HepG2 (cell line): ENCODE data around the gene COG1. TPM values are rescaled to one million over a fixed set of nuclear protein-coding genes. Genes with fewer than 3 reads are reported as not detected.

ENCODE experiments used
- ETV6 ChIP-seq: sonication (generic); formaldehyde crosslinking; conservative IDR thresholded peaks from 2 replicates; pipeline ENCODE4 v1.4.0; 2020; ENCODE audit warnings: missing genetic modification reagents
- GPBP1L1 ChIP-seq: sonication (generic); formaldehyde crosslinking; IDR thresholded peaks from 2 replicates; pipeline ENCODE4 v1.5.0; 2020; ENCODE audit warnings: mild to moderate bottlenecking, missing genetic modification reagents
- GZF1 ChIP-seq: sonication (generic); formaldehyde crosslinking; IDR thresholded peaks from 2 replicates; pipeline ENCODE4 v1.5.1; 2020; ENCODE audit warnings: mild to moderate bottlenecking, missing genetic modification reagents
- HOXA7 ChIP-seq: sonication (generic); formaldehyde crosslinking; IDR thresholded peaks from 2 replicates; pipeline ENCODE4 v1.8.1; 2022; ENCODE audit warnings: mild to moderate bottlenecking, missing genetic modification reagents, moderate library complexity
- IKZF1 ChIP-seq: fragments of 450-650 bp; IDR thresholded peaks from 2 replicates; pipeline ENCODE4 v1.7.1; 2016
- KDM4B ChIP-seq: sonication (generic); formaldehyde crosslinking; IDR thresholded peaks from 2 replicates; pipeline ENCODE4 v1.4.0; 2020; ENCODE audit warnings: missing genetic modification reagents
- MAF1 ChIP-seq: sonication (generic); formaldehyde crosslinking; IDR thresholded peaks from 2 replicates; pipeline ENCODE4 v1.5.0; 2020; ENCODE audit warnings: missing genetic modification reagents, borderline replicate concordance
- MAFK ChIP-seq, 2 experiments: IDR thresholded peaks in 1 of 2; conservative IDR thresholded peaks in 1 of 2; 2 replicates each; pipeline ENCODE4 v1.6.1; 2011; ENCODE audit warnings: improper control_type of control experiment in 2 of 2, low read length in 2 of 2
- NCOA2 ChIP-seq: sonication (generic); formaldehyde crosslinking; IDR thresholded peaks from 2 replicates; pipeline ENCODE4 v1.8.0; 2022; ENCODE audit warnings: inconsistent platforms
- NFAT5 ChIP-seq: sonication (generic); formaldehyde crosslinking; IDR thresholded peaks from 2 replicates; pipeline ENCODE4 v1.4.0; 2020; ENCODE audit warnings: missing genetic modification reagents
- PITX1 ChIP-seq: sonication (generic); formaldehyde crosslinking; IDR thresholded peaks from 2 replicates; pipeline ENCODE4 v1.5.1; 2020; ENCODE audit warnings: mild to moderate bottlenecking, missing genetic modification reagents
- POLR2AphosphoS5 ChIP-seq: IDR thresholded peaks from 2 replicates; pipeline ENCODE4 v1.6.1; 2012; ENCODE audit warnings: low read depth, low read length
- REL ChIP-seq: sonication (generic); formaldehyde crosslinking; conservative IDR thresholded peaks from 2 replicates; pipeline ENCODE4 v1.8.0; 2022; ENCODE audit warnings: mild to moderate bottlenecking, missing genetic modification reagents, moderate library complexity
- RFXANK ChIP-seq: IDR thresholded peaks from 2 replicates; pipeline ENCODE4 v1.6.1; 2016
- RNF219 ChIP-seq: sonication (generic); formaldehyde crosslinking; IDR thresholded peaks from 2 replicates; pipeline ENCODE4 v1.5.0; 2020; ENCODE audit warnings: mild to moderate bottlenecking, missing genetic modification reagents
- RXRA ChIP-seq: sonication (generic); formaldehyde crosslinking; IDR thresholded peaks from 2 replicates; pipeline ENCODE4 v1.5.1; 2020; ENCODE audit warnings: missing genetic modification reagents
- TRAFD1 ChIP-seq: sonication (generic); formaldehyde crosslinking; IDR thresholded peaks from 2 replicates; pipeline ENCODE4 v1.5.1; 2020; ENCODE audit warnings: missing genetic modification reagents, mild to moderate bottlenecking, borderline replicate concordance
- ZC3H13 ChIP-seq: sonication (generic); formaldehyde crosslinking; IDR thresholded peaks from 2 replicates; pipeline ENCODE4 v1.8.1; 2023; ENCODE audit warnings: mild to moderate bottlenecking, missing genetic modification reagents, moderate library complexity
- ZNF251 ChIP-seq: sonication (generic); formaldehyde crosslinking; IDR thresholded peaks from 2 replicates; pipeline ENCODE4 v1.9.0; 2021; ENCODE audit warnings: mild to moderate bottlenecking, missing genetic modification reagents
- ZNF678 ChIP-seq: sonication (generic); formaldehyde crosslinking; IDR thresholded peaks from 2 replicates; pipeline ENCODE4 v1.4.0; 2020; ENCODE audit warnings: mild to moderate bottlenecking, missing genetic modification reagents
- ZZZ3 ChIP-seq: sonication (generic); formaldehyde crosslinking; IDR thresholded peaks from 2 replicates; pipeline ENCODE4 v1.4.0; 2020; ENCODE audit warnings: missing genetic modification reagents, mild to moderate bottlenecking, borderline replicate concordance
- polyA plus RNA-seq, 8 experiments: library from polyadenylated mRNA; depleted of rRNA in 3 of 8; stranded (reverse) in 7 of 8; unstranded in 1 of 8; fragments of >200 nt; fragmentation: Illumina TruSeq in 4 of 8; extraction: Trizol in 4 of 8; gene quantifications; 2 replicates each; pipeline versions ENCODE4 v1.2.1 to v1.2.3, GENCODE V29; 2011 to 2016; ENCODE audit warnings: low read depth in 4 of 8, missing spikeins in 1 of 8, mixed read lengths in 1 of 8; ENCODE audit not compliant: insufficient read depth in 1 of 8
- total RNA-seq, 5 experiments: library from RNA; depleted of rRNA; stranded (reverse); fragments of >200 nt; fragmentation: Illumina TruSeq; extraction: Trizol; gene quantifications; 2 replicates each; pipeline ENCODE4 v1.2.3, GENCODE V29; 2016; ENCODE audit warnings: low read depth in 1 of 5

Gene COG1
- total and polyA plus RNA-seq, 2 of the 13 experiments (the other 11 are each of a cell fraction or from before 2014, with no cell fraction given), result 36.6 to 39.7 TPM

GRCh38 chr17:73232587-73233373 lies 39.9 kb downstream of the COG1 start (continued):
- TF ChIP-seq MAFK (conservative IDR thresholded peaks at IDR 0.05 in 1 of 2, IDR thresholded peaks at IDR 0.05 in 1 of 2; ENCODE audit: low read length in 2 of 2), result no peak
- no peak; the same call in 1 of the 2 replicates for TF ChIP-seq TRAFD1
- no peak for TF ChIP-seq NFAT5 (CRISPR knock-in tag)
- TF ChIP-seq PITX1 (CRISPR knock-in tag), result peak; percentile 77
- no peak for TF ChIP-seq GPBP1L1
- no peak for TF ChIP-seq ZNF678
- no peak for TF ChIP-seq ETV6
- no peak for TF ChIP-seq REL
- TF ChIP-seq NCOA2 (CRISPR knock-in tag), result no peak
- no peak; the same call in 1 of the 2 replicates for TF ChIP-seq POLR2AphosphoS5
- no peak for TF ChIP-seq ZZZ3 (CRISPR knock-in tag)
- TF ChIP-seq HOXA7 (CRISPR knock-in tag), result no peak
- no peak for TF ChIP-seq RFXANK (CRISPR knock-in tag)
- TF ChIP-seq RXRA (CRISPR knock-in tag), result no peak
- no peak for TF ChIP-seq GZF1 (CRISPR knock-in tag)
- TF ChIP-seq KDM4B (CRISPR knock-in tag), result peak; percentile 59; the same call in 1 of the 2 replicates
- no peak for TF ChIP-seq ZC3H13 (CRISPR knock-in tag)
- TF ChIP-seq ZNF251 (CRISPR knock-in tag), result no peak
- no peak for TF ChIP-seq IKZF1
- TF ChIP-seq RNF219 (CRISPR knock-in tag), result no peak
- TF ChIP-seq MAF1, result no peak
